ENCODE data around the gene PQBP1. TPM values are rescaled to one million over a fixed set of nuclear protein-coding genes. Genes with fewer than 3 reads are reported as not detected.

The PQBP1 gene
- total and polyA plus RNA-seq, 2 of the 13 experiments (the other 11 are each of a cell fraction or from before 2014, with no cell fraction given): 58.1 to 80.9 TPM

- TF ChIP-seq, protein P1, sequence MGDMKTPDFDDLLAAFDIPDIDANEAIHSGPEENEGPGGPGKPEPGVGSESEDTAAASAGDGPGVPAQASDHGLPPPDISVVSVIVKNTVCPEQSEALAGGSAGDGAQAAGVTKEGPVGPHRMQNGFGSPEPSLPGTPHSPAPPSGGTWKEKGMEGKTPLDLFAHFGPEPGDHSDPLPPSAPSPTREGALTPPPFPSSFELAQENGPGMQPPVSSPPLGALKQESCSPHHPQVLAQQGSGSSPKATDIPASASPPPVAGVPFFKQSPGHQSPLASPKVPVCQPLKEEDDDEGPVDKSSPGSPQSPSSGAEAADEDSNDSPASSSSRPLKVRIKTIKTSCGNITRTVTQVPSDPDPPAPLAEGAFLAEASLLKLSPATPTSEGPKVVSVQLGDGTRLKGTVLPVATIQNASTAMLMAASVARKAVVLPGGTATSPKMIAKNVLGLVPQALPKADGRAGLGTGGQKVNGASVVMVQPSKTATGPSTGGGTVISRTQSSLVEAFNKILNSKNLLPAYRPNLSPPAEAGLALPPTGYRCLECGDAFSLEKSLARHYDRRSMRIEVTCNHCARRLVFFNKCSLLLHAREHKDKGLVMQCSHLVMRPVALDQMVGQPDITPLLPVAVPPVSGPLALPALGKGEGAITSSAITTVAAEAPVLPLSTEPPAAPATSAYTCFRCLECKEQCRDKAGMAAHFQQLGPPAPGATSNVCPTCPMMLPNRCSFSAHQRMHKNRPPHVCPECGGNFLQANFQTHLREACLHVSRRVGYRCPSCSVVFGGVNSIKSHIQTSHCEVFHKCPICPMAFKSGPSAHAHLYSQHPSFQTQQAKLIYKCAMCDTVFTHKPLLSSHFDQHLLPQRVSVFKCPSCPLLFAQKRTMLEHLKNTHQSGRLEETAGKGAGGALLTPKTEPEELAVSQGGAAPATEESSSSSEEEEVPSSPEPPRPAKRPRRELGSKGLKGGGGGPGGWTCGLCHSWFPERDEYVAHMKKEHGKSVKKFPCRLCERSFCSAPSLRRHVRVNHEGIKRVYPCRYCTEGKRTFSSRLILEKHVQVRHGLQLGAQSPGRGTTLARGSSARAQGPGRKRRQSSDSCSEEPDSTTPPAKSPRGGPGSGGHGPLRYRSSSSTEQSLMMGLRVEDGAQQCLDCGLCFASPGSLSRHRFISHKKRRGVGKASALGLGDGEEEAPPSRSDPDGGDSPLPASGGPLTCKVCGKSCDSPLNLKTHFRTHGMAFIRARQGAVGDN (CRISPR knock-in tag; IDR thresholded peaks at IDR 0.05): peak; percentile 79
- TF ChIP-seq, protein P2, sequence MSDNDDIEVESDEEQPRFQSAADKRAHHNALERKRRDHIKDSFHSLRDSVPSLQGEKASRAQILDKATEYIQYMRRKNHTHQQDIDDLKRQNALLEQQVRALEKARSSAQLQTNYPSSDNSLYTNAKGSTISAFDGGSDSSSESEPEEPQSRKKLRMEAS (IDR thresholded peaks at IDR 0.05): peak; percentile 18; the same call in 1 of the 2 replicates
- TF ChIP-seq ZFX (CRISPR knock-in tag; IDR thresholded peaks at IDR 0.05; ENCODE audit: low read depth) (peak; percentile 90), POLR2AphosphoS5 (IDR thresholded peaks at IDR 0.05; ENCODE audit: low read depth, low read length) (peak; percentile 92), SP4 (CRISPR knock-in tag; IDR thresholded peaks at IDR 0.05) (peak; percentile 66), ATF1 (CRISPR knock-in tag; IDR thresholded peaks at IDR 0.05) (peak; percentile 81), SP1 (IDR thresholded peaks at IDR 0.05) (no peak), SP1 (CRISPR knock-in tag; IDR thresholded peaks at IDR 0.05) (peak; percentile 82)
- TF ChIP-seq, protein P3, sequence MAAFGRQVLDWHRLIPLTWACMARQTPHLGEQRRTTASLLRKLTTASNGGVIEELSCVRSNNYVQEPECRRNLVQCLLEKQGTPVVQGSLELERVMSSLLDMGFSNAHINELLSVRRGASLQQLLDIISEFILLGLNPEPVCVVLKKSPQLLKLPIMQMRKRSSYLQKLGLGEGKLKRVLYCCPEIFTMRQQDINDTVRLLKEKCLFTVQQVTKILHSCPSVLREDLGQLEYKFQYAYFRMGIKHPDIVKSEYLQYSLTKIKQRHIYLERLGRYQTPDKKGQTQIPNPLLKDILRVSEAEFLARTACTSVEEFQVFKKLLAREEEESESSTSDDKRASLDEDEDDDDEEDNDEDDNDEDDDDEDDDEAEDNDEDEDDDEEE (CRISPR knock-in tag; IDR thresholded peaks at IDR 0.05): 0 out of 2 replicates have a peak, but pooled peaks have one; percentile 48
Measured at GRCh38 chrX:48897625-48898306, at the start of gene PQBP1, which contains the start of gene TIMM17B (continued).
